A549 (cell line): ENCODE data around the gene DCAF6.

Experiments used
- BHLHE40 ChIP-seq: IDR thresholded peaks from 2 replicates; pipeline ENCODE4 v1.6.1; 2012; ENCODE audit warnings: low read depth, low read length, inconsistent platforms
- EP300 ChIP-seq, 2 experiments: fragments of >200 bp; sonication (Bioruptor Twin); formaldehyde crosslinking; IDR thresholded peaks; 2 replicates in 1 of 2; 3 replicates in 1 of 2; pipeline ENCODE4 v1.6.1; 2016 to 2017
- MAFK ChIP-seq: fragments of 450-650 bp; IDR thresholded peaks from 2 replicates; pipeline ENCODE4 v1.6.1; 2014; ENCODE audit not compliant: partially characterized antibody
- MAX ChIP-seq: IDR thresholded peaks from 2 replicates; pipeline ENCODE4 v1.6.1; 2012
- POLR2A ChIP-seq: IDR thresholded peaks from 2 replicates; pipeline ENCODE4 v1.6.1; 2012; ENCODE audit warnings: mild to moderate bottlenecking, low read length

GRCh38 chr1:168057355-168057754 lies 120.9 kb downstream of the DCAF6 start:
- TF ChIP-seq BHLHE40 (no peak), MAX (no peak), MAFK (peak; percentile 70), EP300 (IDR thresholded peaks at IDR 0.05) (no peak), POLR2A (no peak)
